CD4-positive, alpha-beta T cell (primary cell): ENCODE results near the gene KRTCAP2. TPM values are rescaled to one million over a fixed set of nuclear protein-coding genes. Genes with fewer than 3 reads are reported as not detected.

Experiments used
- ATAC-seq: fragments of 200-7000 bp; cut with Tn5 transposase; one replicate; pipeline ENCODE4 v1.10.0; 2022; ENCODE audit warnings: mild to moderate bottlenecking; ENCODE audit not compliant: poor library complexity
- CTCF ChIA-PET: fragments of 350-600 bp; sonication (Branson Sonifier 250); formaldehyde crosslinking; loops from one replicate; lab custom pipeline; 2021; ENCODE audit warnings: antibody characterized with exemption, inconsistent platforms; lab: Charles Lee
- POLR2A ChIA-PET: fragments of 350-600 bp; sonication (Branson Sonifier 250); formaldehyde crosslinking; loops from one replicate; lab custom pipeline; 2021; ENCODE audit warnings: antibody characterized with exemption, inconsistent platforms; lab: Charles Lee
- DNase-seq, 14 experiments: peaks; one replicate each; pipeline ENCODE4 v3.0.0-alpha.2; 2013 to 2020; ENCODE audit warnings: mixed read lengths in 2 of 14
- H3K27ac ChIP-seq, 2 donors: one replicate each; pipeline versions ENCODE4 v1.5.1 to v1.7.0; 2013; ENCODE audit warnings: low read length in 2 of 2, low read depth in 1 of 2, mild to moderate bottlenecking in 1 of 2
- H3K27me3 ChIP-seq, 2 experiments: 1 replicate in 1 of 2; 2 replicates in 1 of 2; pipeline versions ENCODE4 v1.6.1 to v1.7.0; 2013; ENCODE audit warnings: low read length in 2 of 2, control low read depth in 1 of 2, mild to moderate bottlenecking in 1 of 2, moderate library complexity in 1 of 2; ENCODE audit not compliant: insufficient read depth in 2 of 2, control insufficient read depth in 1 of 2
- H3K36me3 ChIP-seq: one replicate; pipeline ENCODE4 v1.6.1; 2013; ENCODE audit warnings: low read length, control low read depth; ENCODE audit not compliant: insufficient read depth
- H3K4me1 ChIP-seq: one replicate; pipeline ENCODE4 v1.6.1; 2013; ENCODE audit warnings: low read length, control low read depth; ENCODE audit not compliant: insufficient read depth
- H3K4me3 ChIP-seq: one replicate; pipeline ENCODE4 v1.5.1; 2013; ENCODE audit warnings: mild to moderate bottlenecking, low read length, moderate library complexity
- H3K9me3 ChIP-seq, 2 experiments: 1 replicate in 1 of 2; 2 replicates in 1 of 2; pipeline versions ENCODE4 v1.6.1 to v1.7.0; 2013; ENCODE audit warnings: low read length in 2 of 2, mild to moderate bottlenecking in 2 of 2, control low read depth in 1 of 2, moderate library complexity in 1 of 2; ENCODE audit not compliant: control insufficient read depth in 1 of 2, insufficient read depth in 1 of 2
- H3K27ac Mint-ChIP-seq: one replicate; pipeline ENCODE4 v1.8.0; 2020; ENCODE audit warnings: mixed read lengths
- H3K27me3 Mint-ChIP-seq: one replicate; pipeline ENCODE4 v1.8.0; 2021; ENCODE audit warnings: mixed read lengths
- H3K36me3 Mint-ChIP-seq: one replicate; pipeline ENCODE4 v1.8.0; 2021; ENCODE audit warnings: low read depth, mixed read lengths
- H3K4me1 Mint-ChIP-seq: one replicate; pipeline ENCODE4 v1.8.0; 2021; ENCODE audit warnings: low read depth, mixed read lengths
- H3K4me3 Mint-ChIP-seq: one replicate; pipeline ENCODE4 v1.8.0; 2020; ENCODE audit warnings: mild to moderate bottlenecking, mixed read lengths
- H3K9me3 Mint-ChIP-seq: one replicate; pipeline ENCODE4 v1.8.0; 2020; ENCODE audit warnings: mixed read lengths
- intact Hi-C, 2 experiments: fragments of 100-400 bp; cut with DNase I in 1 of 2; cut with micrococcal nuclease in 1 of 2; formaldehyde crosslinking; loops; one replicate each; pipeline versions ENCODE4 v1.15.1 to v1.9.0; 2023 to 2025; cut with DNase I, micrococcal nuclease
- total RNA-seq, 174 experiments: library from RNA in 2 of 174; stranded (reverse) in 2 of 174; gene quantifications; one replicate each; pipeline ENCODE4 v1.2.3 and lab custom pipeline; 2021 to 2026
- TF ChIP-seq, protein P1 (sequence below): fragments of 200-600 bp; IDR thresholded peaks from one replicate; pipeline ENCODE4 v1.8.0; 2022; ENCODE audit warnings: antibody characterized with exemption, mild to moderate bottlenecking

KRTCAP2 gene
- total RNA-seq, 2 experiments from 2014 or later = 77.8 TPM

DNA sequence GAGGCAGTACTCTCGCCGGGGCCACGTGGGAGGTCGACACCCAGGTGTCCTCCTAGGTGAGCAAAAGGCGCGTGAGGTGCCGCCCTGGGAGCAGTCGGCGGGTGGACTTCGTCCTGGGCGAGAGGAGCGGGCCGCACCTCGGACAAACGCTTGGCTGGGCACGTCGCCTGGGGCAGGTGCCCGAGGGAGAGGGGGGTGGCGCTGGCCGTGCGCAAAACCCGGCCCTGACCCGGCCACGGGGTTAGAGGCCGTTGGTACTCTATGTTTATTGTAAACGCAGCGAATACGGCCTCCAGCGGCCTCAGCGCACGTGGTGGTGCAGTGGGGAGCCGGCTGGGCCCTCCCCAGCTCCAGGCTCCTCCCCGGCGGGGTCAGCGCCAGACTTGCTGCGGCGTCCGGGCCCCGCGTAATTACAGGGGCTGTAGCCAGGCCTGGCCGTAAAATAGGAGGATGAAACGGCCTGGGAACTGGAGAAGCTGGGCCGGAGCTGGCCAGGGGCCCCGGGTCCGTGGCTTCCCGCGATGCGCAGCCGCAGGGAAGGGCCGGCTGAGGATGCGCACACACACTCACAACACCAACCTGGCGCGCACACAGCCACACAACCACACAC is 47.1 kb downstream of the KRTCAP2 start:
- CTCF ChIA-PET = interaction anchor here (1.2 kb wide), 1 partner anchor 34 kb away, joined by 5 read pairs; no protein-coding TSS in a partner anchor
- POLR2A ChIA-PET = interaction anchor here (1.9 kb wide), 1 partner anchor 10 kb away, joined by 10 read pairs; the partner anchor contains the start of gene SLC50A1
- H3K27me3 ChIP-seq = peaks cover 7 to 15% of the 10 kb centered on the region in 2 experiments
- H3K9me3 Mint-ChIP-seq = no peaks in the 10 kb centered on the region
- H3K4me3 ChIP-seq = no peak overlapping the region
- intact Hi-C loops = loop anchor here (5.0 kb wide), 2 partner anchors 34 to 41 kb away; no protein-coding TSS in a partner anchor
- no peak overlapping the region for H3K27ac ChIP-seq
- TF ChIP-seq, protein P1, sequence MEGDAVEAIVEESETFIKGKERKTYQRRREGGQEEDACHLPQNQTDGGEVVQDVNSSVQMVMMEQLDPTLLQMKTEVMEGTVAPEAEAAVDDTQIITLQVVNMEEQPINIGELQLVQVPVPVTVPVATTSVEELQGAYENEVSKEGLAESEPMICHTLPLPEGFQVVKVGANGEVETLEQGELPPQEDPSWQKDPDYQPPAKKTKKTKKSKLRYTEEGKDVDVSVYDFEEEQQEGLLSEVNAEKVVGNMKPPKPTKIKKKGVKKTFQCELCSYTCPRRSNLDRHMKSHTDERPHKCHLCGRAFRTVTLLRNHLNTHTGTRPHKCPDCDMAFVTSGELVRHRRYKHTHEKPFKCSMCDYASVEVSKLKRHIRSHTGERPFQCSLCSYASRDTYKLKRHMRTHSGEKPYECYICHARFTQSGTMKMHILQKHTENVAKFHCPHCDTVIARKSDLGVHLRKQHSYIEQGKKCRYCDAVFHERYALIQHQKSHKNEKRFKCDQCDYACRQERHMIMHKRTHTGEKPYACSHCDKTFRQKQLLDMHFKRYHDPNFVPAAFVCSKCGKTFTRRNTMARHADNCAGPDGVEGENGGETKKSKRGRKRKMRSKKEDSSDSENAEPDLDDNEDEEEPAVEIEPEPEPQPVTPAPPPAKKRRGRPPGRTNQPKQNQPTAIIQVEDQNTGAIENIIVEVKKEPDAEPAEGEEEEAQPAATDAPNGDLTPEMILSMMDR = no peak
- H3K4me1 Mint-ChIP-seq = peaks cover 38% of the 10 kb centered on the region
- DNase-seq = no peak
- ATAC-seq = no peak
- no peaks in the 10 kb centered on the region for H3K36me3 ChIP-seq
- H3K36me3 Mint-ChIP-seq = peaks cover 7% of the 10 kb centered on the region
- peak overlapping the region; percentile 74 for H3K4me3 Mint-ChIP-seq
- no peak overlapping the region for H3K27ac Mint-ChIP-seq
- H3K27me3 Mint-ChIP-seq = peaks cover 34% of the 10 kb centered on the region
- no peaks in the 10 kb centered on the region for H3K9me3 ChIP-seq
- peaks cover 41% of the 10 kb centered on the region for H3K4me1 ChIP-seq

DNA sequence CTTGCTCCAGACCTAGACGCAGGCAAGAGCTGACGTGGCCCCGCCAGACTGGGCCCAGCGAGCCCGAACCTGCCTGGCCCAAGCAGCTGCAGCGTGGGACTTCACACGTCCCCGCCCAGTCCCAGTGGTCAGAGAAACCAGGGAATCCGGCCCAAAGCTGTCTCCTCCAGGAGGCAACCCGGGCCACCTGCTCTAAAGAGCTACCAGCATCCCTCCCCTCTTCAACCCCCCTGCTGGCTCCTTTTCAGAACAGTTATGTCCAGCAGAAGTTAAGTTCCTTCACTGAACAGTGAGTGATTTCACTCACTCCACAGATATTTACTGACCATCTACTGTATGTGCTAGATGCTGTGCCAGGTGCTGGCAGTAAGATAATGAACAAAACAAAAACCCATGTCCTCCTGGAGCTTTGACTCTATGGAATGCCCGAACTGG is 47.6 kb downstream of the KRTCAP2 start:
- Mint-ChIP-seq H3K27ac (no peak overlapping the region), H3K9me3 (no peaks in the 10 kb centered on the region), H3K4me3 (peak overlapping the region; percentile 74), H3K27me3 (peaks cover 31% of the 10 kb centered on the region), H3K36me3 (peaks cover 2% of the 10 kb centered on the region), H3K4me1 (peaks cover 35% of the 10 kb centered on the region)
- ChIA-PET CTCF (interaction anchor here (1.2 kb wide), 1 partner anchor 34 kb away, joined by 5 read pairs; no protein-coding TSS in a partner anchor), POLR2A (interaction anchor here (1.9 kb wide), 1 partner anchor 10 kb away, joined by 10 read pairs; the partner anchor contains the start of gene SLC50A1)
- TF ChIP-seq, protein P1 = no peak
- Histone ChIP-seq H3K27ac (no peak overlapping the region), H3K36me3 (no peaks in the 10 kb centered on the region), H3K9me3 (no peaks in the 10 kb centered on the region), H3K4me3 (no peak overlapping the region), H3K27me3 (peaks cover 7 to 15% of the 10 kb centered on the region in 2 experiments), H3K4me1 (peaks cover 41% of the 10 kb centered on the region)
- no peak for DNase-seq
- intact Hi-C loops = loop anchor here (5.0 kb wide), 2 partner anchors 33 to 42 kb away; no protein-coding TSS in a partner anchor
- no peak for ATAC-seq

DNA sequence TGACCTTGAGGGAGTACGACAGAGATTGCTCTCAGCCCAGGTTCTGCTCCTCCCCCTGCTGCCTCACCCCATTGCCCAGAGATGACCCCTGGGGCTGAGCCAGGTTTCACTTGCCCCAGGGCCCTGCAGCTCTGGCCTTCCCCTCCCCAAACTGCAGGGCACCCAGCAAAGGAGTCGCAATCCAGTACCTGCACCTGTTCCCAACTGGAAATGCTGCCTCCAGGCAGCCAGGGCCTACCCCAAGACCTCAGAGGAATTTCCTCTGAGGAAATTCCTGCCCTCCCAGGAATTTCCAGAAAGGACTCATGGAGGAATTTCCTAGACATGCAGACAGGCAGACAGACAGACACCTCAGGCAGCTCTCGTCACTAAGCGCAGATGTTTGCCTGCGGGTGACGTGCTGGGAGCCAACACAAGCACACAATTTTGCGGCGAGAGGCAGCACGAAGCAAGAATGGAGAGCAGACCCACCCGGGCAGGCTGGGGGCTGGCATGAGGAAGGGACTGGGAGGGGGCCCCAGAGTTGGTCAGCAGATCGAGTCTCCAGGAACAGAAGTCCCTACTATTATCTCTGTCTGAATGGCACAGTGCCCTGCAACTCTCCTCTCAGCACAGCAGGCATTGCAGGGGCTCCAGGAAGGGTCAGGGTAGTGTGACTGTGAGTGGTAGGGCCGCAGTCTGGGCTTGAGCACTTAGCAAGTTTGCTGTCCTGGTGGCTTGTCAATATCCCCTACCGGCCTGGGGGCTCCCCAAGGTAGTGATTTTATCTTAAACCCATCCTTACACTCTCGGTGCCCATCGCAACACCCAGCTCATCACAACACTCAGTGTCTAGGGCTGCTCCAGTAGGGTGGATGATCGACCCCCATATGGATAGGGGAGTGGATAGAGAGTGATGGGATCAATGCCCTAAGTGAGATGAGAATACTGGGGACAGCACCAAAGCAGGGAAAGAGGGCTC is 48.3 kb downstream of the KRTCAP2 start:
- CTCF ChIA-PET = no interaction called here
- Histone ChIP-seq H3K27ac (no peak overlapping the region), H3K4me3 (no peak overlapping the region), H3K9me3 (no peaks in the 10 kb centered on the region), H3K27me3 (peaks cover 7 to 15% of the 10 kb centered on the region in 2 experiments), H3K4me1 (peaks cover 36% of the 10 kb centered on the region), H3K36me3 (no peaks in the 10 kb centered on the region)
- Mint-ChIP-seq H3K4me3 (peak overlapping the region; percentile 15), H3K9me3 (no peaks in the 10 kb centered on the region), H3K27ac (no peak overlapping the region), H3K36me3 (no peaks in the 10 kb centered on the region), H3K27me3 (peaks cover 28% of the 10 kb centered on the region), H3K4me1 (peaks cover 27% of the 10 kb centered on the region)
- ATAC-seq = no peak
- no peak for DNase-seq
- POLR2A ChIA-PET = no interaction called here
- TF ChIP-seq, protein P1 = no peak
- intact Hi-C loops = loop anchor here (5.0 kb wide), 2 partner anchors 32 to 43 kb away; no protein-coding TSS in a partner anchor
